Inflammatory macrophage treated with lipopolysaccharide for 4 hours (primary cell): ENCODE measurements around the gene ZNF540.
"Not testable (repeated sequence)": the region's sequence is repeated elsewhere in the genome, so short reads cannot be mapped to it uniquely, and the experiment has no call there.

Experiments
- DNase-seq: peaks from one replicate; pipeline ENCODE4 v3.0.0-alpha.2; 2020

The ZNF540 gene

GRCh38 chr19:37594304-37594981 lies at the start of gene ZNF540, which contains the start of gene ZNF571:
ZNF540 (plus strand) TSS chr19:37594876; CDS start chr19:37598448, 3,572 bp downstream.
ZNF571 (minus strand) TSS chr19:37594792; CDS start chr19:37586676, 8,116 bp downstream.
- peak; percentile 92 for DNase-seq

GRCh38 chr19:37551129-37551993 lies 43.3 kb upstream of the ZNF540 start:
- peak; percentile 63 for DNase-seq

- no peak for DNase-seq
Measured at GRCh38 chr19:37563518-37563917, 31.2 kb upstream of the ZNF540 start.

- DNase-seq, result no peak
Measured at GRCh38 chr19:37564624-37565369, 29.9 kb upstream of the ZNF540 start.

- no peak for DNase-seq
Measured at GRCh38 chr19:37565370-37565669, 29.4 kb upstream of the ZNF540 start.

- peak; percentile 31 for DNase-seq
Measured at GRCh38 chr19:37572203-37572602, 22.5 kb upstream of the ZNF540 start.

GRCh38 chr19:37583340-37583739 lies 11.3 kb upstream of the ZNF540 start:
- DNase-seq, result no peak

- DNase-seq, result no peak
Measured at GRCh38 chr19:37593996-37594303, 726 bp upstream of the ZNF540 start.

- DNase-seq, result peak; percentile 26
Measured at GRCh38 chr19:37594982-37595382, 306 bp downstream of the ZNF540 start.

GRCh38 chr19:37635076-37636056 lies 40.7 kb downstream of the ZNF540 start:
- no peak for DNase-seq

GRCh38 chr19:37654118-37654517 lies 59.4 kb downstream of the ZNF540 start:
- no peak for DNase-seq

- DNase-seq, result peak; percentile 47
Measured at GRCh38 chr19:37654629-37655300, 60.1 kb downstream of the ZNF540 start.

GRCh38 chr19:37655301-37655688 lies 60.6 kb downstream of the ZNF540 start, which contains the start of gene ZFP30:
ZFP30 (minus strand) TSS chr19:37655465; CDS start chr19:37647822, 7,643 bp downstream.
- peak; percentile 67 for DNase-seq

GRCh38 chr19:37655689-37656371 lies 61.2 kb downstream of the ZNF540 start:
- peak; percentile 83 for DNase-seq

- DNase-seq, result not testable (repeated sequence)
Measured at GRCh38 chr19:37657157-37657556, 62.5 kb downstream of the ZNF540 start.
